GM13976 (cell line): ENCODE data around the gene ZNF280A.
"Not testable (repeated sequence)": the region's sequence is repeated elsewhere in the genome, so short reads cannot be mapped to it uniquely, and the experiment has no call there.

ENCODE experiments used
- DNase-seq: peaks from one replicate; pipeline ENCODE4 v3.0.0; 2012; ENCODE audit warnings: low spot score
- in situ Hi-C: fragments of 300-500 bp; cut with MboI; formaldehyde crosslinking; loops from one replicate; pipeline ENCODE4 v1.12.0; 2022; ENCODE audit warnings: low sequenced_read_pairs, mixed read lengths, inconsistent platforms; ENCODE audit not compliant: unreplicated experiment
- TF ChIP-seq, protein P1 (sequence below): IDR thresholded peaks from 2 replicates; pipeline ENCODE4 v1.5.1; 2012; ENCODE audit warnings: borderline replicate concordance, mild to moderate bottlenecking; ENCODE audit not compliant: insufficient read depth; ENCODE audit errors: extremely low read depth, missing control alignments, control extremely low read depth

Gene ZNF280A

DNA sequence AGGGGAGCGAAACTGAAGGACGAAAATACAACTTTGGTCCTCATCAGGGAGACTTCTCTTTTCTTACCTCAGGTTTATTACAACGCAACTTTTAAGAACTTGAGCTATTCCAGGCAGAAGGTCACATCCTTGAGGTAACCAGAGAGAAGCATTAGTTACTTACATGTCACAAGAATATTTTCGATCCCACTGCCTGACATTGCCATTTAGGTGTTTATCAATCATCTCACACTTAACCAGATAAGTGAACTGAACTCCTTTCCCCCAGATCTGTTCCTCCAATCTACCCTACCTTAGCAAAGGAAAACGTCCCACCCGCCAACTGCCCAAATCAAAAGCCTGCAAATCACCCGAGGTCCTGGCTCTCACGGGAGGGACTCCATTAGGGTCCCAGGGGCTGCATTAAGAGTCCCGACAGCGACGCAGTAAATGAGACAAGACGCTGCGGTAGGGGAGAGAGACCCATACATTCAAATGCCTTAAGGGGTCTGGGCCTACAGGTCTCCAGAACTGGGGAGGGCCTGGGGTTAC is 12.3 kb downstream of the ZNF280A start:
- TF ChIP-seq, protein P1, sequence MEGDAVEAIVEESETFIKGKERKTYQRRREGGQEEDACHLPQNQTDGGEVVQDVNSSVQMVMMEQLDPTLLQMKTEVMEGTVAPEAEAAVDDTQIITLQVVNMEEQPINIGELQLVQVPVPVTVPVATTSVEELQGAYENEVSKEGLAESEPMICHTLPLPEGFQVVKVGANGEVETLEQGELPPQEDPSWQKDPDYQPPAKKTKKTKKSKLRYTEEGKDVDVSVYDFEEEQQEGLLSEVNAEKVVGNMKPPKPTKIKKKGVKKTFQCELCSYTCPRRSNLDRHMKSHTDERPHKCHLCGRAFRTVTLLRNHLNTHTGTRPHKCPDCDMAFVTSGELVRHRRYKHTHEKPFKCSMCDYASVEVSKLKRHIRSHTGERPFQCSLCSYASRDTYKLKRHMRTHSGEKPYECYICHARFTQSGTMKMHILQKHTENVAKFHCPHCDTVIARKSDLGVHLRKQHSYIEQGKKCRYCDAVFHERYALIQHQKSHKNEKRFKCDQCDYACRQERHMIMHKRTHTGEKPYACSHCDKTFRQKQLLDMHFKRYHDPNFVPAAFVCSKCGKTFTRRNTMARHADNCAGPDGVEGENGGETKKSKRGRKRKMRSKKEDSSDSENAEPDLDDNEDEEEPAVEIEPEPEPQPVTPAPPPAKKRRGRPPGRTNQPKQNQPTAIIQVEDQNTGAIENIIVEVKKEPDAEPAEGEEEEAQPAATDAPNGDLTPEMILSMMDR, result no peak
- no peak for DNase-seq
- in situ Hi-C loops, result no loop called here

DNA sequence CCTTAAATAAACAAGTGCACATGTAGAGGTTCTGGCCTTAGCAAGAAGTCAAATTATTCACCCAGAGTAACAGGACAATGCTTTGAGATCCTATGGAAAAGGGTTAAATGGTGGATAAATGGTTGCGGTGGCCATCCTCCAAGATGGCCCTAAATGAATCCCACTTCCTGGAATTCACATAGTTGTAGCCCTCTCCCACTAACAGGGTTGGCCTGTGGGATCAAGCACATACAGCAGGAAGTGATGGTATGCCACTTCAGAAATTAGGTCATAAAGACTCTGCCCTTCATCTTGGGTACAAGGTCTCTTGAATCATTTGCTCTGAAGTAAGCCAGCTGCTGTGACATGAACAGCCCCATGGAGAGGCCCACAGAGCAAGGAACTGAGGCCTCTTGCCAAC is 13.3 kb downstream of the ZNF280A start:
- in situ Hi-C loops, result no loop called here
- DNase-seq, result no peak
- TF ChIP-seq, protein P1, result no peak

DNA sequence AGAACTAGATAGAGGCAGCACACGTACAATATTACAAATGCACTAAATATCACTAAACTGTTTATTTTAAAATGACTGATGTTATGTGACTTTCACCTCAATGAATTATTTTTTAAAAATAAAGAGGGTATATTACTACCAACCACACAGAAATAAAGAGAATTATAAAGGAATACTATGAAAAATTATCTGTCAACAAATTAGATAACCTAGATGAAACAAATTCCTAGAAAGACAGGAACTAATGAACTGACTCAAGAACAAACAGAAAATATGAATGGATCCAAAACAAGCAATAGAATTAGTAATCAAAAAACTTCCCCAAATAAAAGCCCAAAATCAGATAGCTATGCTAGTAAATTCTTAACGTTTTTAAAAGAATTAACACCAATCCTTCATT is 21.8 kb downstream of the ZNF280A start:
- TF ChIP-seq, protein P1, result no peak
- in situ Hi-C loops, result no loop called here
- no peak for DNase-seq

DNA sequence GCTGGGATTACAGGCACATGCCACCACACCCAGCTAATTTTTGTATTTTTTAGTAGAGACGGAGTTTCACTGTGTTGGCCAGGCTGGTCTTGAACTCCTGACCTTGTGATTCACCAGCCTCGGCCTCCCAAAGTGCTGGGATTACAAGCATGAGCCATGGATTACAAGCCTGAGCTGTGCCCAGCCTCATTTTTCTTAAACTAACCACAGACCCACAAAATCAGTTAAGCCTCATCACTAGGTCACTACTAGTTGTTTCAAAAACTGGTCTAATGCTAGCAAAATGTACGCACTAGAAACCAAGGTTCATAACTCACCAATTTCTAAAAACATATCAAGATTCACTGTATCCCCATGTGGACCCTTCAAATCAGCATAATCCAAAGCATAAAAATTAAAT is 28.5 kb downstream of the ZNF280A start:
- in situ Hi-C loops, DNase-seq: not testable (repeated sequence)

DNA sequence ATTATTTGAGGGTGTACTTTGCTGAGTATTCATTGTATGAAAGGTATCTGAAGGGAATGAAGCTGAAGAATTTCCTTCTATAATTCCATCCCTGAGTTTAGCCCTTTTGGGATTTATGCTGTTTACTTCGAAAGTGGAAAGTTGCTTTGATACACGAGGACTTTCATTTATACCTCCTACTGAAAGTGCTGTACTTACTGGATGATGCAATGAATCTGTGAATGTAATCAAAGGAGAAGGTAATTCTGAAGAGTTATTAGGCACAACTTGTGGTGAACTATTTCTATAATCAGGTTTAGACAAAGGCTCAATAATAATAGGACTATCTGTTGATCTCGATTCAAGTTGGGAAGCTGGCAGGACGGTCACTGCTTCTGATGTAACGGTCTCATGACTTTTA is 31.3 kb downstream of the ZNF280A start:
- DNase-seq, result no peak
- TF ChIP-seq, protein P1, result no peak
- in situ Hi-C loops, result no loop called here

DNA sequence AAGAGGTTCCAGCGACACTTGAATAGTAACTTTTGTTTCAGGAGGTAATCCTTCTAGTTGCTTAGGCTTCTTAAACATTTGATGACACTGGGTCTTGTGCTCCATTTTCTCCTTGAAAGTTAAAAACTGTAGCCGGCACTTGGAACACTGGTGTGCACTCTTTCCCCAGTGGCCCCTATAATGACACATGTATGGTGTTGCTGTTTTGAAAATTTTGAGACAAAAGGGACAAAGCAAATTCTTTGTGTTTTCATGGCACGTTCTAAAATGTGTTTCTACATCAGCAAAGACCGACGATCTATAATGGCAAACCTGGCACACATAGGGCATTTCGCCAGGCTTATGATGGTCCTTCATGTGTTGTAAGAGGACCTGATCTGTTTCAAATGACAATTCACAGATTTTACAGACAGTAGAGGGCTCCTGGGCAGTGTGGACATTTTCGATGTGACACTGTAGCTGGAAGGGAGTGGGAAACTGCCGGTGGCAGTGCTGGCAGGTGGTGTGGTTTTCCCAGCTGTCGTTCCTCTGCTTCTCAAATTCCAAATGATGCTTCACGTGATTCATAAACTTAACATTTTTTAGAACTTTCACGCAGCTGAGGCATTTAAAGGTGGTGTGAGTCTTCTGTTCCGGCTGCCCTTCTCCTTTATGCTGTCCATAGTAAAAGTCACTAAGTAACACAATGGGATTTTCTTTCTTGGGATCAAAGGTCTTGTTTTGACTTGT is 32.0 kb downstream of the ZNF280A start:
- in situ Hi-C loops, result no loop called here
- DNase-seq, result no peak
- TF ChIP-seq, protein P1, result no peak

DNA sequence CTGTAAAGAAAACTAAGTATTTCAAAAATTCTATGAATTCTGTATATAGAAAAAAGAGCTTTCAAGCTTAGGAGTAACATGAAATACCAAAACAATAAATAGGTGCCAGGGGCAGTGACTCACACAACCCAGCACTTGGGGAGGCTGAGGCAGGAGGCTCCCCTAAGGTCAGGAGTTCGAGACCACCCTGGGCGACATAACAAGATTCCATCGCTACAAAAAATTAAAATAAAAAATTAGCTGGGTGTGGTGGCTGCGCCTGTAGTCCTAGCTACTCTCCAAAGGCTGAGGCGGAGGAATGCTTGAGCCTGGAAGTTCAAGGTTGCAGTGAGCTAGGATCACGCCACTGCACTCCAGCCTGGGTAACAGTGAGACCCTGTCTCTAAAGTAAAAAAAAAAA is 33.0 kb downstream of the ZNF280A start:
- DNase-seq, result no peak
- TF ChIP-seq, protein P1, result no peak
- in situ Hi-C loops, result no loop called here
